Mesendoderm (in vitro differentiated cells): ENCODE data around the gene DRD5.
"Not testable (repeated sequence)": the region's sequence is repeated elsewhere in the genome, so short reads cannot be mapped to it uniquely, and the experiment has no call there.

ENCODE experiments used
- DNase-seq: peaks from one replicate; pipeline ENCODE4 v3.0.0; 2013
- H2AK5ac ChIP-seq: 2 replicates; pipeline ENCODE4 v1.6.1; 2013; ENCODE audit warnings: low read length, inconsistent platforms
- H2BK120ac ChIP-seq: 2 replicates; pipeline ENCODE4 v1.6.1; 2013; ENCODE audit warnings: low read depth, mild to moderate bottlenecking, low read length, moderate library complexity, mixed read lengths
- H2BK15ac ChIP-seq: replicated peaks from 2 replicates; pipeline ENCODE4 v1.6.1; 2013; ENCODE audit warnings: low read depth, mild to moderate bottlenecking, moderate library complexity
- H2BK5ac ChIP-seq: 2 replicates; pipeline ENCODE4 v1.6.1; 2013; ENCODE audit warnings: low read length, inconsistent platforms
- H3K18ac ChIP-seq: 2 replicates; pipeline ENCODE4 v1.6.1; 2013; ENCODE audit warnings: mild to moderate bottlenecking, low read length, mixed read lengths
- H3K23ac ChIP-seq: one replicate; pipeline ENCODE4 v1.6.1; 2013; ENCODE audit warnings: low read length
- H3K27ac ChIP-seq: 2 replicates; pipeline ENCODE4 v1.5.1; 2013; ENCODE audit warnings: low read depth, mild to moderate bottlenecking, inconsistent platforms, low read length, moderate library complexity
- H3K27me3 ChIP-seq: 2 replicates; pipeline ENCODE4 v1.6.1; 2013; ENCODE audit warnings: low read length, control low read depth, mild to moderate bottlenecking, inconsistent platforms; ENCODE audit not compliant: insufficient read depth, poor library complexity
- H3K36me3 ChIP-seq: 2 replicates; pipeline ENCODE4 v1.6.1; 2013; ENCODE audit warnings: low read length, inconsistent platforms; ENCODE audit not compliant: control insufficient read depth, insufficient read depth
- H3K4ac ChIP-seq: one replicate; pipeline ENCODE4 v1.6.1; 2013; ENCODE audit warnings: low read depth, mild to moderate bottlenecking, low read length, moderate library complexity
- H3K4me1 ChIP-seq: 2 replicates; pipeline ENCODE4 v1.6.1; 2013; ENCODE audit warnings: low read depth, low read length, inconsistent platforms; ENCODE audit not compliant: control insufficient read depth
- H3K4me2 ChIP-seq: 2 replicates; pipeline ENCODE4 v1.6.1; 2013; ENCODE audit warnings: low read length
- H3K4me3 ChIP-seq: 2 replicates; pipeline ENCODE4 v1.5.1; 2013; ENCODE audit warnings: mild to moderate bottlenecking, low read length
- H3K56ac ChIP-seq: one replicate; pipeline ENCODE4 v1.6.1; 2013; ENCODE audit warnings: low read length
- H3K79me1 ChIP-seq: 2 replicates; pipeline ENCODE4 v1.6.1; 2013; ENCODE audit warnings: low read length, inconsistent platforms
- H3K79me2 ChIP-seq: 2 replicates; pipeline ENCODE4 v1.6.1; 2013; ENCODE audit warnings: mild to moderate bottlenecking, low read length; ENCODE audit not compliant: control insufficient read depth, insufficient read depth
- H3K9ac ChIP-seq: 2 replicates; pipeline ENCODE4 v1.6.1; 2013; ENCODE audit warnings: low read length, inconsistent platforms
- H4K5ac ChIP-seq: one replicate; pipeline ENCODE4 v1.6.1; 2013; ENCODE audit warnings: low read length
- H4K8ac ChIP-seq: one replicate; pipeline ENCODE4 v1.6.1; 2013; ENCODE audit warnings: low read depth, mild to moderate bottlenecking, control low read depth, low read length, moderate library complexity
- WGBS: extraction: QIAGEN DNeasy Blood & Tissue Kit; methylation state at CpG from one replicate; pipeline ENCODE4 v1.1.7; 2013; ENCODE audit warnings: low lambda C conversion rate, missing lambda C conversion rate; ENCODE audit not compliant: insufficient coverage; ENCODE audit errors: extremely low coverage; 5-methylcytosine and 5-hydroxymethylcytosine counted together

Gene DRD5

GRCh38 chr4:9771034-9771433 lies 10.4 kb upstream of the DRD5 start:
- H3K4ac ChIP-seq = no peak overlapping the region
- no peak overlapping the region for H3K56ac ChIP-seq
- no peak overlapping the region for H3K27ac ChIP-seq
- H3K79me2 ChIP-seq = no peaks in the 10 kb centered on the region
- H2BK15ac ChIP-seq = no peak overlapping the region
- H4K5ac ChIP-seq = no peak overlapping the region
- H3K4me2 ChIP-seq = no peak overlapping the region
- H3K4me1 ChIP-seq = no peaks in the 10 kb centered on the region
- H3K9ac ChIP-seq = no peak overlapping the region
- no peak overlapping the region for H2BK5ac ChIP-seq
- no peak overlapping the region for H2AK5ac ChIP-seq
- no peak overlapping the region for H3K18ac ChIP-seq
- H4K8ac ChIP-seq = no peak overlapping the region
- no peaks in the 10 kb centered on the region for H3K79me1 ChIP-seq
- H2BK120ac ChIP-seq = no peak overlapping the region
- no peaks in the 10 kb centered on the region for H3K36me3 ChIP-seq
- H3K27me3 ChIP-seq = no peaks in the 10 kb centered on the region
- no peak for DNase-seq
- H3K23ac ChIP-seq = no peak overlapping the region
- WGBS = no CpG with 5 or more reads among the region's 1 CpG
- no peak overlapping the region for H3K4me3 ChIP-seq

GRCh38 chr4:9773471-9773870 lies 8.0 kb upstream of the DRD5 start:
- no peak overlapping the region for H4K8ac ChIP-seq
- no peak overlapping the region for H2BK15ac ChIP-seq
- H3K9ac ChIP-seq = no peak overlapping the region
- H3K27ac ChIP-seq = no peak overlapping the region
- H3K79me1 ChIP-seq = no peaks in the 10 kb centered on the region
- no peak overlapping the region for H2BK5ac ChIP-seq
- no peak overlapping the region for H4K5ac ChIP-seq
- peak; percentile 29 for DNase-seq
- no CpG with 5 or more reads among the region's 3 CpGs for WGBS
- no peak overlapping the region for H2BK120ac ChIP-seq
- no peaks in the 10 kb centered on the region for H3K79me2 ChIP-seq
- no peaks in the 10 kb centered on the region for H3K36me3 ChIP-seq
- no peak overlapping the region for H3K18ac ChIP-seq
- no peaks in the 10 kb centered on the region for H3K4me1 ChIP-seq
- no peak overlapping the region for H3K4me2 ChIP-seq
- no peak overlapping the region for H3K4ac ChIP-seq
- no peaks in the 10 kb centered on the region for H3K27me3 ChIP-seq
- H3K4me3 ChIP-seq = no peak overlapping the region
- no peak overlapping the region for H3K56ac ChIP-seq
- H2AK5ac ChIP-seq = no peak overlapping the region
- H3K23ac ChIP-seq = no peak overlapping the region

DNA sequence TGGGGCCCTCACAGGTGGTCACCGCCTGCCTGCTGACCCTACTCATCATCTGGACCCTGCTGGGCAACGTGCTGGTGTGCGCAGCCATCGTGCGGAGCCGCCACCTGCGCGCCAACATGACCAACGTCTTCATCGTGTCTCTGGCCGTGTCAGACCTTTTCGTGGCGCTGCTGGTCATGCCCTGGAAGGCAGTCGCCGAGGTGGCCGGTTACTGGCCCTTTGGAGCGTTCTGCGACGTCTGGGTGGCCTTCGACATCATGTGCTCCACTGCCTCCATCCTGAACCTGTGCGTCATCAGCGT lies 652 bp downstream of the DRD5 start:
- Histone ChIP-seq H2BK15ac (no peak overlapping the region), H4K5ac (no peak overlapping the region), H3K9ac (no peak overlapping the region), H3K56ac (no peak overlapping the region), H3K36me3 (no peaks in the 10 kb centered on the region), H3K4me3 (no peak overlapping the region), H2BK120ac (no peak overlapping the region), H3K4ac (no peak overlapping the region), H3K4me1 (no peaks in the 10 kb centered on the region), H2BK5ac (no peak overlapping the region), H3K79me1 (no peaks in the 10 kb centered on the region), H3K23ac (peak overlapping the region; percentile 50), H3K79me2 (no peaks in the 10 kb centered on the region), H2AK5ac (no peak overlapping the region), H3K18ac (no peak overlapping the region), H3K4me2 (no peak overlapping the region), H4K8ac (no peak overlapping the region), H3K27ac (no peak overlapping the region), H3K27me3 (peaks cover 6% of the 10 kb centered on the region)
- WGBS = no CpG with 5 or more reads among the region's 22 CpGs
- no peak for DNase-seq

DNA sequence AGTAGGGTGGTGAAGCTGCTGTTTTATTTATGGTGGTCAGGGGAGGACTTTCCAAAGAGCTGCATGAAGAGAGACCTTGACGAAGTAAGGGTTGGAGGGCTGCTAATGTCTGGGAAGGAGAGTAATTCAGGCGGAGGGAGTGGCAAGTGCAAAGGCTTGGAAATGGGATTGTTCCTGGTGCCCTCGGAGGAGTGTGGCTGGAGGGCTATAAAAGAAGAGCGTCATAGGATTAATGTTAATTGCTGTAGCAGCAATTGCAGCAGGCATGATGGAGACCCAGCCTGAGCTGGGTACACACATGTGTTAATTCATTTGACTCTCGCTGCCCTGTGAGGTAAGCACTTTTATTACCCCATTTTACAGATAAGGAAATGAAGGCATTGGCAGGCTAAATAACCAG lies 4.5 kb downstream of the DRD5 start:
- not testable (repeated sequence) for H3K36me3 ChIP-seq, H2BK120ac ChIP-seq, H3K23ac ChIP-seq, H2BK15ac ChIP-seq, H3K79me2 ChIP-seq, H3K79me1 ChIP-seq, H3K56ac ChIP-seq, H3K27me3 ChIP-seq, H3K27ac ChIP-seq, H4K5ac ChIP-seq, H3K4me3 ChIP-seq, H3K4ac ChIP-seq, H2AK5ac ChIP-seq, H4K8ac ChIP-seq, H3K4me1 ChIP-seq, H3K9ac ChIP-seq, H2BK5ac ChIP-seq, H3K4me2 ChIP-seq, H3K18ac ChIP-seq, DNase-seq
- WGBS = no CpG with 5 or more reads among the region's 5 CpGs

DNA sequence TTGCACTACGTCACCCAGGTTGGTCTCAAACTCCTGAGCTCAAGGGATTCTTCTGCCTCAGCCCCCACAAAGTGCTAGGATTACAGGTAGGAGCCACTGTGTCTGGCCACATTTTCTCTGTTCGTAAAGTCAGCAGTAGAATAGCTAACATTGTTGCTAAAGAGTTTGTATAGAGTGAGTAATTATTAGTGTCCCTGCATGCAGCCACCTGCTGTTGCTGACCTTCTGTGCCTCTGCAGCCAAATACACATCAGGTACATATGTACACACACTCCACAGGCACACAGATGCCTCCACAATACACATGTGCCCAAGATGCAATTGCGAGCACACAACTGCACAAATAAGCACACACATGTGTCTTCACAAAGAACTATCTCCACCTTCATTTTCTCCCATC lies 10.9 kb downstream of the DRD5 start:
- no peaks in the 10 kb centered on the region for H3K79me1 ChIP-seq
- H3K56ac ChIP-seq = no peak overlapping the region
- no peaks in the 10 kb centered on the region for H3K79me2 ChIP-seq
- no peak overlapping the region for H4K8ac ChIP-seq
- H3K27me3 ChIP-seq = no peaks in the 10 kb centered on the region
- no peaks in the 10 kb centered on the region for H3K4me1 ChIP-seq
- DNase-seq = no peak
- no peak overlapping the region for H3K9ac ChIP-seq
- no peak overlapping the region for H2BK15ac ChIP-seq
- H3K18ac ChIP-seq = no peak overlapping the region
- H2BK120ac ChIP-seq = no peak overlapping the region
- H2AK5ac ChIP-seq = no peak overlapping the region
- no peak overlapping the region for H3K4me3 ChIP-seq
- H3K36me3 ChIP-seq = no peaks in the 10 kb centered on the region
- no peak overlapping the region for H3K4ac ChIP-seq
- no peak overlapping the region for H2BK5ac ChIP-seq
- no peak overlapping the region for H4K5ac ChIP-seq
- no peak overlapping the region for H3K4me2 ChIP-seq
- no peak overlapping the region for H3K27ac ChIP-seq
- H3K23ac ChIP-seq = no peak overlapping the region
- no CpG with 5 or more reads among the region's 3 CpGs for WGBS

- not testable (repeated sequence) for H3K56ac ChIP-seq, H3K4ac ChIP-seq, H2BK120ac ChIP-seq, H3K9ac ChIP-seq, H3K4me2 ChIP-seq, H3K4me3 ChIP-seq, H3K18ac ChIP-seq, H2AK5ac ChIP-seq, H4K5ac ChIP-seq, H2BK15ac ChIP-seq, H3K79me2 ChIP-seq, H3K27ac ChIP-seq, H3K23ac ChIP-seq, H3K79me1 ChIP-seq, H3K4me1 ChIP-seq, H3K36me3 ChIP-seq, H2BK5ac ChIP-seq, H3K27me3 ChIP-seq, H4K8ac ChIP-seq
- WGBS = no CpG with 5 or more reads among the region's 2 CpGs
- DNase-seq = peak; percentile 73
Observed at GRCh38 chr4:9796641-9797040, 15.2 kb downstream of the DRD5 start.
